ENCODE results near the gene AFAP1. TPM values are rescaled to one million over a fixed set of nuclear protein-coding genes. Genes with fewer than 3 reads are reported as not detected.

The AFAP1 gene
- total RNA-seq, 2 donors from 2014 or later, result 32.1 to 40.1 TPM

GRCh38 chr4:7762376-7763030 lies 177.2 kb downstream of the AFAP1 start:
- TF ChIP-seq CTCF (IDR thresholded peaks at IDR 0.05), result no peak
- Histone ChIP-seq H3K9me3 (no peaks in the 10 kb centered on the region), H3K36me3 (peaks cover 17% of the 10 kb centered on the region), H3K4me3 (no peak overlapping the region), H3K27ac (no peak overlapping the region), H3K27me3 (replicated peaks; ENCODE audit: insufficient read depth) (no peaks in the 10 kb centered on the region), H3K4me1 (ENCODE audit: control insufficient read depth in 1 of 2, low read depth in 2 of 2) (no peaks in the 10 kb centered on the region)
- no peak for DNase-seq (ENCODE audit: low spot score)
- ATAC-seq (ENCODE audit: insufficient number of reproducible peaks, low FRiP score, low read depth), result no peak

- peak overlapping the region in 1 of 2 donors; percentile 64 for H3K27ac ChIP-seq
Measured at GRCh38 chr4:7761720-7762119, 177.9 kb downstream of the AFAP1 start.

GRCh38 chr4:7761312-7761711 lies 178.3 kb downstream of the AFAP1 start:
- H3K9me3 ChIP-seq, result no peaks in the 10 kb centered on the region
- no peaks in the 10 kb centered on the region for H3K27me3 ChIP-seq (replicated peaks; ENCODE audit: insufficient read depth)
- no peaks in the 10 kb centered on the region for H3K4me1 ChIP-seq (ENCODE audit: control insufficient read depth in 1 of 2, low read depth in 2 of 2)
- no peak for TF ChIP-seq CTCF (IDR thresholded peaks at IDR 0.05)
- no peak for ATAC-seq (ENCODE audit: insufficient number of reproducible peaks, low FRiP score, low read depth)
- no peak overlapping the region for H3K4me3 ChIP-seq
- peaks cover 13% of the 10 kb centered on the region for H3K36me3 ChIP-seq
- no peak overlapping the region for H3K27ac ChIP-seq
- no peak for DNase-seq (ENCODE audit: low spot score)

More at GRCh38 chr4:7761720-7762119, 177.9 kb downstream of the AFAP1 start:
- ATAC-seq (ENCODE audit: insufficient number of reproducible peaks, low FRiP score, low read depth), result peak; percentile 33
- Histone ChIP-seq H3K27me3 (replicated peaks; ENCODE audit: insufficient read depth) (no peaks in the 10 kb centered on the region), H3K4me3 (no peak overlapping the region), H3K9me3 (no peaks in the 10 kb centered on the region), H3K36me3 (peaks cover 17% of the 10 kb centered on the region), H3K4me1 (ENCODE audit: control insufficient read depth in 1 of 2, low read depth in 2 of 2) (no peaks in the 10 kb centered on the region)
- DNase-seq (ENCODE audit: low spot score), result peak; percentile 50
- peak; percentile 81 for TF ChIP-seq CTCF (IDR thresholded peaks at IDR 0.05)

- TF ChIP-seq CTCF (IDR thresholded peaks at IDR 0.05), result no peak
- H3K4me1 ChIP-seq (ENCODE audit: control insufficient read depth in 1 of 2, low read depth in 2 of 2), result no peaks in the 10 kb centered on the region
- peaks cover 13% of the 10 kb centered on the region for H3K36me3 ChIP-seq
- no peaks in the 10 kb centered on the region for H3K9me3 ChIP-seq
- H3K27me3 ChIP-seq (replicated peaks; ENCODE audit: insufficient read depth), result no peaks in the 10 kb centered on the region
- no peak overlapping the region for H3K27ac ChIP-seq
- ATAC-seq (ENCODE audit: insufficient number of reproducible peaks, low FRiP score, low read depth), result no peak
- no peak for DNase-seq (ENCODE audit: low spot score)
- no peak overlapping the region for H3K4me3 ChIP-seq
Measured at GRCh38 chr4:7760706-7761105, 179.0 kb downstream of the AFAP1 start.

- TF ChIP-seq CTCF (IDR thresholded peaks at IDR 0.05), result no peak
- ATAC-seq (ENCODE audit: insufficient number of reproducible peaks, low FRiP score, low read depth) (no peak), DNase-seq (ENCODE audit: low spot score) (no peak)
- Histone ChIP-seq H3K27ac (no peak overlapping the region), H3K4me3 (no peak overlapping the region), H3K4me1 (ENCODE audit: control insufficient read depth in 1 of 2, low read depth in 2 of 2) (no peaks in the 10 kb centered on the region), H3K9me3 (no peaks in the 10 kb centered on the region), H3K36me3 (peaks cover 10% of the 10 kb centered on the region), H3K27me3 (replicated peaks; ENCODE audit: insufficient read depth) (no peaks in the 10 kb centered on the region)
Measured at GRCh38 chr4:7760228-7760627, 179.4 kb downstream of the AFAP1 start.

Measured in thoracic aorta (tissue), 2 donors.